ENCODE measurements around the gene PEX10.

The PEX10 gene

DNA sequence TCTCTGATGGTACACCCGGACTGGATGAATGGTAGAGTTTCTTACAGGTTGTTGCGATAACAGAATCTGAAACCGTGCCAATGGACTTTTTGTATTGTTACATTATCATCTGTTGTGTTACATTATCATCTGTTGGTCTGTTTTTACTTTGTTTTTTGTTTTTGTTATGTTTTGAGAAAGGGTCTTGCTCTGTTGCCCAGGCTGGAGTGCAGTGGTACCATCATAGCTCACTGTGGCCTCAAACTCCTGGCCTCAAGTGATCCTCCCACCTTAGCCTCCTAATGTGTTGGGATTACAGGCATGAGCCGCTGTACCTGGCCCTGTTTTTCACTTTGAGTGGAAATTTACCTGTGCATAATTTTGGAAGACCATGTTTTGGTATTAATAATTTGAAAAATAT, 10.2 kb upstream of the PEX10 start:
- no peak for DNase-seq (ENCODE audit: low read depth)

DNA sequence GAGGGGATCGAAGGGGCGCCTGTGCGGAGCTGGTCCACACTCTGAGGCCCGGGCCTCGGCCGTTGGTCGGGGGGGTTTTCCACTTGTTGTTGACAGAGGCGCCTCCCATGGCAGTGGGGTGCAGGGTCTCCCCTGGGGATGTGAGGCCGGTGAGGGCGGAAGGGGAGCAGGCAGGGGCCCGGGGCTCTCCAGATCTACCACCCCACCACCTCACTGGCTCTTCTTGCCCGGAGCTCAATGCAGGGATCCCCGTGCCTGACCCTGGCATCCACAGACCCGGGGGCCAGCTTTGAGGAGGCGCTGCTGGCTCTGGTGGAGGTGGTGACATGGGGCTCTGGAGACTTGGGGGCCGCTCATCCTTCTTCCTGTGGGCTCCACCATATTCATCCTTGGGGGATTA, 7.1 kb upstream of the PEX10 start:
- no peak for DNase-seq (ENCODE audit: low read depth)

DNA sequence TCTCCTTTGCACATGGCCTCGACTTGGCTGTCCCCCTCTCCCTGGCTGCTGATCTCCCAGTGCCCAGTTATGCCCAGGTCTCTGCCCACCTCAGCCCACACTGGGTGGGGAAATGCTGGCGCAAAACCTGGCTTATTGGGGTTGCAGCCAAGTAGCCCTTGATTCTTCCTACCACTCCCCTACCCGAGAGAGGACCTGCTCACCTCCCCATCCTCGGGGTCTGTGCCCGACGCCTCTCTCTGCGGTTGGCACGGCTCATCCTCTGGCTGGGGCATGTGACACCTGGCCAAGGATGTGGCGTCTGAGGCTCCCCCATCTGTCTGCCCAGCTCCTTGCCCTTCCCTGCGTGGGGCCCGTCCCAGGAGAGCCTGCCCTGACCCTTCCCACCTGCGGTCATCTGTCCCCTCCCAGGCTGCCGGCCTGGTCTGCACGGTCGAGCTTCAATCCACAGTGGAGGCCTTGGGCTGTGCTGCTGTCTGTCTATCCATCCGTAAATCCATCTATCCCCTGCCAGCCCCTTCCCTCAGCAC, 6.5 kb upstream of the PEX10 start:
- DNase-seq (ENCODE audit: low read depth): no peak

DNA sequence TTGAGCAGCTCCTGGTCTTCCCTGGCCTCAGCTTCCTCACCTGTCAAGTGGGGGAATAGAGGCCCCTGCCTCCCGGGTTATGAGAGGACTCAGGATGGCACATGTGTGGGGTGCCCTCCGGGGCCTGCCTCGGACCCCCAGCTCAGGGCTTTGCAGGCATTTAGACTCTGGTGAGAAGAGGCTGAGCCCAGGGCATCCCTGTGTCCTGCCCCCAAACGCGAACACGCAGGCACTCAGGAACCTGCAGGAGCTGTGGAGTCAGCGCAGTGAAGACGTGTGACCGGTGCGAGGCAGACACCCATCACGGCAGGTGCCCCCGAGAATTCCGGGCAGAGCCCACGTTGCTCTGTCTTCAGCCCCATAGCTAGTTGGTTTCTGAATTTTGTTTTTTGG, 5.5 kb upstream of the PEX10 start:
- DNase-seq (ENCODE audit: low read depth): no peak

- DNase-seq (ENCODE audit: low read depth): no peak
These were observed 4.9 kb upstream of the PEX10 start for GRCh38 chr1:2417083-2417832.

DNA sequence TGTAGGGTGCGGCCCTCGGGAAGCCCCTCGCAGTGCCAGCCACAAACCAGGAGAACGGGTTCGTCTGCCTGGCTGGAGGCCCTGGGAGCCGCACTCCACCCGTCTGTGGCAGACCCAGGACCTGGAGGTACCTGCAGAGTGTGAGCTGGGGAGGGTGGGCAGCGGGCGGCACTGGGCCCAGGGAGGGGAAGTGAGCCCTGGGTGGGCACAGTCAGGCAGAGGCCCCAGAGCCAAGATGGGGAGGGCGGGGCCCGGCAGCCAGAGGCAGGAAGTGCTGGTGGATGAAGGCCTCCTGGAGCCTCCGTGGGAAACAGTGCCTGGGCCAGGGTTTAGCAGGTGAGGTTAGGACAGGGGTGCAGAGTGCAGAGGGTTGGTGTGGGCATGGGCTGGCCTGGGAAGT, 4.0 kb upstream of the PEX10 start:
- DNase-seq (ENCODE audit: low read depth): no peak

DNA sequence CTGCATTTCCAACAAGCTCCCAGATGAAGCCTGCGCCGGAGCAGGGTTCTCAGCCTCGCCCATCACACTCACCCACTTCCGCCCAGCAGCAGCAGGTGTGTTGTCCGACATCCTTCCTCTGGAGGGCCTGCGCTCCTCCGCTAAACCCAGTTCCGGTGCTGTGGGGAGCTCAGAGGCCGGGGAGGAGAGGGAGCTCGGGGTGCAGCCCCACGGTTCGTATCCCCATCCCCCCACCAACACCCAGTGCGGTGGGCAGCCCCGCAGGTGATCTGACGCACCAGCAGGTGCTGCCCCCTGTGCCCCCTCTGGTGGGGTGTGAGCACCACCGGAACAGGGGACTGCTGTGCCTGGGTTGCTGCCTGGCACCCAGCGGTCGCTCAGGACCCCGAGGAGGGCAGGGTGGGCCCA, 3.4 kb upstream of the PEX10 start:
- DNase-seq (ENCODE audit: low read depth): no peak

GRCh38 chr1:2415337-2415736, 3.0 kb upstream of the PEX10 start:
- no peak for DNase-seq (ENCODE audit: low read depth)

- peak; percentile 74 for DNase-seq (ENCODE audit: low read depth)
These were observed 2.1 kb upstream of the PEX10 start for GRCh38 chr1:2414297-2414958.

- DNase-seq (ENCODE audit: low read depth): no peak
These were observed 1.3 kb upstream of the PEX10 start for GRCh38 chr1:2413495-2414296.

DNA sequence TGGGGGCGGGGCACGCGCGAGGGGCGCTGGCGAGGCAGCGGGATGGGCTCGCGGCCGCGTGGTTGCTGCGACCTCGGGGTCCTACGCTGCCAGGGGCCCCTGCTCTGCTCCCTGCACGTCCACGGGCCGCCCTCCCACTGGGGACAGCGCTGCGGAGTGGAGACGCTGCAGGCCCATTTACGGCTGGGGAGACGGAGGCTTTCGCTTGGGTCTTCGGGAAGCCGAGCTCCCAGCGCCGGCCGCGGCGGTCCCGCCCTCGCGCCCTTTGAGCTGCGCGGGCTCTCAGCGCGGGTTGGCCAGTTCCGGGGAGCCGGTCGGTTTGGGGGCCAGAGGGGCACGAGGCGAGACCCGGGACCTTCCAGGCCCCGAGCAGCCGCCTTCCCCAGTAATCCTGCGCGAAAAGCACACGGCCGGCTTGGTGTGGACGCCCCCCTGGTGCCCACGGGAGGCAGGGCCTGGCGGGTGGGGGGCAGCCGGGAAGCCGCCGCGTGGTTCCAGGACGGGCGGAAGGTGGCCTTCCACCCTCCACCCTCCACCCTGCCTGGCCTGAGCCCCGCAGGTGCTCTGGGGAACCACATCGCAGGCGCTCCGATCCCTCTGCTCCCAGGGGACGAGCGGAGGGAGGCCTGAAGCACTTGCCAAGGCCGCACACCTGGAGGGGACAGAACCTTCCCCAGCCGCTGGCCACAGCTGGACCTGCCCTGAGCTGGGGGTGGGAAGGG, 570 bp upstream of the PEX10 start:
- DNase-seq (ENCODE audit: low read depth): no peak

GRCh38 chr1:2411801-2412394, 466 bp downstream of the PEX10 start:
- no peak for DNase-seq (ENCODE audit: low read depth)

DNA sequence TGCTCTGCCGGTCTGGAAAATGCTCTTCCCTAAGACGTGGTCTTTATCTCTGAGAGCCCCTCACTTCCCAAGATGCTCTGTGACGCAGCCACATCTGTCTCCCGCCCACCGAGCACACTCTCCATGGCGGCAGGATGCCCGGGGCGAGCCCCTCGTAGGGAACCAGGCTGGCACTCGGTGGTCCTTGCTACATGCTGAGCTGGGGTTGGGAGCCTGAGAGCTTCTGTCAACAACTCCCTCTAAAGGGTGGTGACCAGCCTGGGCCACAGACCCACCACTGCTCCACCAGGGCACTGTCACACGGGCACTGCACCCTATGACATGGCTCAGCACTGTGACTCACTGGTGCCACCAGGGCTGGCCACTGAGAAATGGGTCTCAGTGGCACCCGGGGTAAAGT, 2.6 kb downstream of the PEX10 start:
- DNase-seq (ENCODE audit: low read depth): no peak

DNA sequence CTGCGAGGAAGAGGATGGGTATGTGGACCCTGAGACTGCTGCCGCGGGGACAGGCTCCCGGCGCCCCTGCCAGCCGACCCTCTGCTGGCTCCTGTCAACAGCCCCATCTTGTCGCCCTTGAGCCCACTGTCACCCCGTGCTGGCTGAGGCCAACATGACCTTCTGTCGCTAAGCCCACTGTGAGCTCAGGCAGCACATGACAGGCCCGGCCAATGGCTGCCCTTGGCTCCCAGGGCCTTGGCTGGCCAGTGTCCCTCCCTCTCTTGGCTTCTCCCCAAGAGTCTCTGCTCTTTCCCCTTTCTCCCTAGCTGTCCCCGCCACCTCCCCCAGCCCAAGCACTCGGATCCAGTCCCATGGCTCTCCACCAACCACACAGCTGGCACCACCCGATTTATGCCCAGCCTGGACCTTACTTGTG, 3.5 kb downstream of the PEX10 start:
- DNase-seq (ENCODE audit: low read depth): no peak

GRCh38 chr1:2408456-2408855, 3.9 kb downstream of the PEX10 start:
- DNase-seq (ENCODE audit: low read depth): no peak

- no peak for DNase-seq (ENCODE audit: low read depth)
These were observed 4.4 kb downstream of the PEX10 start for GRCh38 chr1:2407991-2408275.

DNA sequence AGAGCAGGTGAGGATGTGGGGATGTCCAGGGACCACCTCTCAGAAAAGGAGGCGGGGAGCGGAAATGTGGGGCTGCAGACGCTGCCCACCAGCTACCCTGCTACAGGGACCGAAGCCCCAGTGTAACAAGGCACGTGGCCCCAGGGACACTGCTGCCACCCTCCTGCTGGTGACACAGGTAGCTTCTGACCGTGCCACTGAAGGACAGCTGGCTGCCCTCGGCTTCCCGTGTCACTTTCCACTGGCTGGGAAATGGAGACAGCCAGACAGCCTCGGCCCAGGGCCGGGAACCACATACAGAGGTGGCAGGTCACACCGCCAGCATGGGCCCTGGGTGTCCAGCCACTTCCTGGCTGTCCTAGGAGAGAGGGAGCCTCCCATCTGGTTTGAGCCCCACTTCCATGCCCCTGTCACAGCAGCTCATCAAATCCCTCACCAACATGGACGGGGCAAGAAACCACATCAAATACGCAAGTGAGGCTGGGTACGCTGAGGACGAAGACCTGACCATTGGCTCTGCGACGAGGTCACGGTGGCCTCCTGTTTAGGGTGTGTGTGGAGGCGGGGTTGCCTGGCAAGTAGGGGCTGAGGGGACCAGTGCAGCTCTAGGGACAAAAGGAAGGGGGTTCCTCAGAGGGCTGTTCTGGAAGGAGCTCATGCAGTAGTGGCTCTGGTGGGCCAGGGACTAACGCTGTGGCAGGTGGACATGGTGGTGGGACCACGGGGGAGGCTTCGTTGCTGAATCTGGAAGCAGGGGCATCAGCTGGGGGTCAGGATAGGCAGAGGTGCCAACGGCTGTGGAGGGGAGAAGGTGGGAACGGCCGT, 5.0 kb downstream of the PEX10 start:
- no peak for DNase-seq (ENCODE audit: low read depth)

- no peak for DNase-seq (ENCODE audit: low read depth)
These were observed 5.8 kb downstream of the PEX10 start for GRCh38 chr1:2406451-2407041.

- DNase-seq (ENCODE audit: low read depth): no peak
These were observed 6.6 kb downstream of the PEX10 start for GRCh38 chr1:2405588-2406295.

- DNase-seq (ENCODE audit: low read depth): no peak
These were observed 7.4 kb downstream of the PEX10 start for GRCh38 chr1:2404890-2405511.

All from stimulated activated CD4-positive, alpha-beta T cell treated with anti-CD3 and anti-CD28 coated beads, Interleukin-2, amount 100 ng/mL, for 4 hours (primary cell).